Breast epithelium (tissue), 3 donors: Measurements from ENCODE around the gene AOPEP.

ENCODE experiments used
- POLR2A ChIP-seq: fragments of 450-650 bp; IDR thresholded peaks from one replicate; pipeline ENCODE4 v1.6.1; 2016; ENCODE audit warnings: antibody characterized with exemption, mild to moderate bottlenecking, moderate library complexity
- TF ChIP-seq, protein P1 (sequence below), 3 donors: fragments of 450-650 bp; IDR thresholded peaks; one replicate each; pipeline ENCODE4 v1.5.1; 2016 to 2017; ENCODE audit warnings: antibody characterized with exemption in 3 of 3, mild to moderate bottlenecking in 3 of 3, moderate library complexity in 3 of 3

DNA sequence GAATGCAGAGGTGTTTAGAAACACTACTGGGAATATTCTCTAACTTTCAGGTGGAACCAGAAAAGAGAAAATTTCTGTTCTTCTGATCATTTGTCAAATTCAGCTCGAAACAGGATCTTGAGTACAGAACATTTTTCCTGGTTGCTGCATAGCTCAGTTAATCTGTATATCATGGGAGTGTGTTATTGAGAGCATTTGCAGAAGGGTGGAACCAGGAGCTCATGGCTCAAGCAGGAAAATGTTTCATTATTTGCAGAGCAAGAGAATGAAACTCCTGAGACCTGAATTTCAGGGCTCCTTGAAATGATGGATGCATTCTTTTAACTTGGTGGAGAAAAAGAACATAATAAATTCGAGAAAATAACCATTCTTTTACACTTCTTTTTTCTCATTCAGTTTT lies 97.9 kb downstream of the AOPEP start:
- TF ChIP-seq, protein P1, sequence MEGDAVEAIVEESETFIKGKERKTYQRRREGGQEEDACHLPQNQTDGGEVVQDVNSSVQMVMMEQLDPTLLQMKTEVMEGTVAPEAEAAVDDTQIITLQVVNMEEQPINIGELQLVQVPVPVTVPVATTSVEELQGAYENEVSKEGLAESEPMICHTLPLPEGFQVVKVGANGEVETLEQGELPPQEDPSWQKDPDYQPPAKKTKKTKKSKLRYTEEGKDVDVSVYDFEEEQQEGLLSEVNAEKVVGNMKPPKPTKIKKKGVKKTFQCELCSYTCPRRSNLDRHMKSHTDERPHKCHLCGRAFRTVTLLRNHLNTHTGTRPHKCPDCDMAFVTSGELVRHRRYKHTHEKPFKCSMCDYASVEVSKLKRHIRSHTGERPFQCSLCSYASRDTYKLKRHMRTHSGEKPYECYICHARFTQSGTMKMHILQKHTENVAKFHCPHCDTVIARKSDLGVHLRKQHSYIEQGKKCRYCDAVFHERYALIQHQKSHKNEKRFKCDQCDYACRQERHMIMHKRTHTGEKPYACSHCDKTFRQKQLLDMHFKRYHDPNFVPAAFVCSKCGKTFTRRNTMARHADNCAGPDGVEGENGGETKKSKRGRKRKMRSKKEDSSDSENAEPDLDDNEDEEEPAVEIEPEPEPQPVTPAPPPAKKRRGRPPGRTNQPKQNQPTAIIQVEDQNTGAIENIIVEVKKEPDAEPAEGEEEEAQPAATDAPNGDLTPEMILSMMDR (IDR thresholded peaks at IDR 0.05): no peak
- no peak for TF ChIP-seq POLR2A
